ENCODE data around the gene APBA2.

GRCh38 chr15:28868744-28869345, 16.9 kb upstream of the APBA2 start:
- no peak for TF ChIP-seq POLR2A (IDR thresholded peaks at IDR 0.05; ENCODE audit: low read length)
- TF ChIP-seq GATA1 (IDR thresholded peaks at IDR 0.05; ENCODE audit: low read depth, low read length): no peak
